Uterus (tissue), 4 donors: ENCODE measurements around the gene B4GALT7. TPM values are rescaled to one million over a fixed set of nuclear protein-coding genes. Genes with fewer than 3 reads are reported as not detected.

Experiments
- DNase-seq, 2 donors: peaks; one replicate each; pipeline ENCODE4 v3.0.0-alpha.2; 2019 to 2020
- H3K27ac ChIP-seq, 2 donors: fragments of 200-600 bp; sonication (generic); 1 replicate in 1 of 2; 2 replicates in 1 of 2; pipeline ENCODE4 v1.5.1; 2016 to 2018
- H3K27me3 ChIP-seq, 2 donors: fragments of 200-600 bp; sonication (generic); one replicate each; pipeline ENCODE4 v1.5.1; 2018 to 2019; ENCODE audit warnings: control low read depth in 1 of 2
- H3K36me3 ChIP-seq, 2 donors: fragments of 200-600 bp; sonication (generic); one replicate each; pipeline ENCODE4 v1.5.1; 2019; ENCODE audit warnings: control low read depth in 1 of 2
- H3K4me1 ChIP-seq, 2 donors: fragments of 200-600 bp; sonication (generic); one replicate each; pipeline ENCODE4 v1.5.1; 2018 to 2019; ENCODE audit warnings: control low read depth in 1 of 2
- H3K4me3 ChIP-seq, 2 donors: fragments of 200-600 bp; sonication (generic); 1 replicate in 1 of 2; 2 replicates in 1 of 2; pipeline ENCODE4 v1.5.1; 2018 to 2019; ENCODE audit warnings: mild to moderate bottlenecking in 1 of 2
- H3K9me3 ChIP-seq, 2 donors: fragments of 200-600 bp; sonication (generic); one replicate each; pipeline ENCODE4 v1.5.1; 2019; ENCODE audit warnings: control low read depth in 1 of 2
- CTCF ChIP-seq, 4 experiments: fragments of 200-600 bp in 2 of 4; fragments of 450-650 bp in 2 of 4; sonication (generic) in 2 of 4; IDR thresholded peaks; one replicate each; pipeline ENCODE4 v1.5.1; 2016 to 2019; ENCODE audit warnings: antibody characterized with exemption in 4 of 4, mild to moderate bottlenecking in 2 of 4, moderate library complexity in 1 of 4
- POLR2A ChIP-seq, 2 donors: fragments of 450-650 bp; IDR thresholded peaks; one replicate each; pipeline ENCODE4 v1.6.1; 2016; ENCODE audit warnings: antibody characterized with exemption in 2 of 2, mild to moderate bottlenecking in 1 of 2, moderate library complexity in 1 of 2
- intact Hi-C: fragments of 100-400 bp; cut with DNase I; formaldehyde crosslinking; loops from one replicate; pipeline ENCODE4 v1.15.1; 2023; ENCODE audit warnings: low total_unique reads
- total RNA-seq, 4 donors: library from RNA; depleted of rRNA in 3 of 4; stranded (reverse); fragments of >200 nt in 3 of 4; gene quantifications; one replicate each; pipeline versions ENCODE4 v1.1.0 to v1.2.4, GENCODE V29; 2014 to 2023
- donor health status: DM: yes; HTN: yes; CAD: no.

Gene B4GALT7
- total RNA-seq, 4 donors from 2014 or later, result 5.1 to 27.8 (median 24.5) TPM

- DNase-seq, result no peak
- no peaks in the 10 kb centered on the region for H3K9me3 ChIP-seq
- H3K27me3 ChIP-seq, result no peaks in the 10 kb centered on the region
- H3K4me3 ChIP-seq, result peak overlapping the region; percentile 80 to 89
- no peaks in the 10 kb centered on the region for H3K36me3 ChIP-seq
- H3K4me1 ChIP-seq, result no peaks in the 10 kb centered on the region
- peak overlapping the region in 1 of 2 donors; percentile 77 for H3K27ac ChIP-seq
- intact Hi-C loops, result no loop called here
- TF ChIP-seq CTCF (IDR thresholded peaks at IDR 0.05), result no peak
- TF ChIP-seq POLR2A (IDR thresholded peaks at IDR 0.05), result no peak
Observed at GRCh38 chr5:177592905-177593304, 7.0 kb upstream of the B4GALT7 start.

GRCh38 chr5:177593511-177593910, 6.4 kb upstream of the B4GALT7 start:
- Histone ChIP-seq H3K4me3 (no peak overlapping the region), H3K36me3 (no peaks in the 10 kb centered on the region), H3K9me3 (no peaks in the 10 kb centered on the region), H3K27me3 (no peaks in the 10 kb centered on the region), H3K27ac (no peak overlapping the region), H3K4me1 (no peaks in the 10 kb centered on the region)
- TF ChIP-seq POLR2A (IDR thresholded peaks at IDR 0.05) (no peak), CTCF (IDR thresholded peaks at IDR 0.05) (no peak)
- intact Hi-C loops, result no loop called here
- no peak for DNase-seq

GRCh38 chr5:177594071-177594470, 5.9 kb upstream of the B4GALT7 start:
- TF ChIP-seq POLR2A (IDR thresholded peaks at IDR 0.05) (no peak), CTCF (IDR thresholded peaks at IDR 0.05) (no peak)
- Histone ChIP-seq H3K36me3 (no peaks in the 10 kb centered on the region), H3K9me3 (no peaks in the 10 kb centered on the region), H3K4me1 (no peaks in the 10 kb centered on the region), H3K4me3 (no peak overlapping the region), H3K27me3 (no peaks in the 10 kb centered on the region), H3K27ac (no peak overlapping the region)
- no peak for DNase-seq
- intact Hi-C loops, result no loop called here

- no peak for DNase-seq
- Histone ChIP-seq H3K9me3 (no peaks in the 10 kb centered on the region), H3K27me3 (no peaks in the 10 kb centered on the region), H3K4me1 (no peaks in the 10 kb centered on the region), H3K27ac (no peak overlapping the region), H3K4me3 (no peak overlapping the region), H3K36me3 (no peaks in the 10 kb centered on the region)
- intact Hi-C loops, result no loop called here
- TF ChIP-seq POLR2A (IDR thresholded peaks at IDR 0.05) (no peak), CTCF (IDR thresholded peaks at IDR 0.05) (no peak)
Observed at GRCh38 chr5:177595026-177595585, 4.8 kb upstream of the B4GALT7 start.

- DNase-seq, result no peak
- no peak overlapping the region for H3K27ac ChIP-seq
- H3K4me3 ChIP-seq, result no peak overlapping the region
- no peaks in the 10 kb centered on the region for H3K9me3 ChIP-seq
- H3K36me3 ChIP-seq, result no peaks in the 10 kb centered on the region
- intact Hi-C loops, result no loop called here
- H3K27me3 ChIP-seq, result no peaks in the 10 kb centered on the region
- peaks cover 0 to 6% of the 10 kb centered on the region in 2 donors for H3K4me1 ChIP-seq
- TF ChIP-seq POLR2A (IDR thresholded peaks at IDR 0.05) (no peak), CTCF (IDR thresholded peaks at IDR 0.05) (no peak)
Observed at GRCh38 chr5:177595991-177596774, 3.7 kb upstream of the B4GALT7 start.
